ENCODE measurements around the gene BCDIN3D.

BCDIN3D gene

GRCh38 chr12:49842519-49843352 lies at the start of gene BCDIN3D:
Gene BCDIN3D, minus strand, starts transcription at chr12:49843106. Its CDS starts 19 bp downstream, at chr12:49843087.
- TF ChIP-seq CTCF (IDR thresholded peaks at IDR 0.05; ENCODE audit: control insufficient read depth, extremely low read depth, insufficient read depth): no peak
- DNase-seq (ENCODE audit: low read depth): peak; percentile 80

GRCh38 chr12:49892084-49892731 lies 49.3 kb upstream of the BCDIN3D start:
- H3K4me3 ChIP-seq (ENCODE audit: low read depth, low read length): no peak overlapping the region
- TF ChIP-seq CTCF (IDR thresholded peaks at IDR 0.05; ENCODE audit: control insufficient read depth, extremely low read depth, insufficient read depth): no peak
- DNase-seq (ENCODE audit: low read depth): no peak

More at GRCh38 chr12:49842519-49843352, at the start of gene BCDIN3D:
- peak within 1 kb of the TSS; percentile 98 for H3K4me3 ChIP-seq (ENCODE audit: low read depth, low read length)

- TF ChIP-seq CTCF (IDR thresholded peaks at IDR 0.05; ENCODE audit: control insufficient read depth, extremely low read depth, insufficient read depth): no peak
- no peak overlapping the region for H3K4me3 ChIP-seq (ENCODE audit: low read depth, low read length)
- no peak for DNase-seq (ENCODE audit: low read depth)
These were observed 48.6 kb upstream of the BCDIN3D start for GRCh38 chr12:49891476-49891875.

- TF ChIP-seq CTCF (IDR thresholded peaks at IDR 0.05; ENCODE audit: control insufficient read depth, extremely low read depth, insufficient read depth): no peak
- DNase-seq (ENCODE audit: low read depth): no peak
- H3K4me3 ChIP-seq (ENCODE audit: low read depth, low read length): no peak overlapping the region
These were observed 48.1 kb upstream of the BCDIN3D start for GRCh38 chr12:49891012-49891411.

GRCh38 chr12:49890096-49890461 lies 47.2 kb upstream of the BCDIN3D start:
- TF ChIP-seq CTCF (IDR thresholded peaks at IDR 0.05; ENCODE audit: control insufficient read depth, extremely low read depth, insufficient read depth): no peak
- no peak for DNase-seq (ENCODE audit: low read depth)
- H3K4me3 ChIP-seq (ENCODE audit: low read depth, low read length): no peak overlapping the region

GRCh38 chr12:49889361-49890095 lies 46.6 kb upstream of the BCDIN3D start:
- TF ChIP-seq CTCF (IDR thresholded peaks at IDR 0.05; ENCODE audit: control insufficient read depth, extremely low read depth, insufficient read depth): no peak
- no peak overlapping the region for H3K4me3 ChIP-seq (ENCODE audit: low read depth, low read length)
- no peak for DNase-seq (ENCODE audit: low read depth)
